PC-3 (cell line): Measurements from ENCODE around the gene RNF215. TPM values are rescaled to one million over a fixed set of nuclear protein-coding genes. Genes with fewer than 3 reads are reported as not detected.

ENCODE experiments used
- ATAC-seq: fragments of 200-7000 bp; cut with Tn5 transposase; 2 replicates; pipeline ENCODE4 v1.9.1; 2020; ENCODE audit warnings: mild to moderate bottlenecking, moderate library complexity
- BruUV-seq: library from RNA; stranded (reverse); fragments of 400-500 nt; replicated peaks from 2 replicates; lab custom pipeline; 2021; lab: Mats Ljungman, UMichigan
- CTCF ChIA-PET: fragments of 300-600 bp; sonication (Branson Sonifier 250); formaldehyde crosslinking; loops from one replicate; lab custom pipeline; 2022; ENCODE audit warnings: antibody characterized with exemption; lab: Charles Lee
- POLR2A ChIA-PET: fragments of 300-600 bp; sonication (Branson Sonifier 250); formaldehyde crosslinking; loops from one replicate; lab custom pipeline; 2022; ENCODE audit warnings: antibody characterized with exemption; ENCODE audit not compliant: unreplicated experiment; lab: Charles Lee
- DNase-seq: peaks from one replicate; pipeline ENCODE4 v3.0.0-alpha.2; 2015
- H2AFZ ChIP-seq: fragments of 300-600 bp; sonication (generic); 2 replicates; pipeline ENCODE4 v1.6.0; 2016; ENCODE audit warnings: antibody characterized with exemption, low read length
- H3F3A ChIP-seq: fragments of 300-600 bp; sonication (generic); one replicate; pipeline ENCODE4 v1.6.0; 2017; ENCODE audit warnings: antibody characterized with exemption, low read length, control low read depth, mild to moderate bottlenecking; ENCODE audit not compliant: unreplicated experiment
- H3K27ac ChIP-seq: fragments of 300-600 bp; sonication (generic); 2 replicates; pipeline ENCODE4 v1.5.1; 2016; ENCODE audit warnings: mild to moderate bottlenecking, low read length
- H3K27me3 ChIP-seq: fragments of 300-600 bp; sonication (generic); 2 replicates; pipeline ENCODE4 v1.6.1; 2016; ENCODE audit warnings: low read length, mixed read lengths
- H3K36me3 ChIP-seq: fragments of 300-600 bp; sonication (generic); 2 replicates; pipeline ENCODE4 v1.6.1; 2016; ENCODE audit warnings: low read depth, mixed run types, low read length, mixed read lengths
- H3K4me1 ChIP-seq: fragments of 300-600 bp; sonication (generic); 2 replicates; pipeline ENCODE4 v1.5.1; 2016; ENCODE audit warnings: low read length; ENCODE audit not compliant: insufficient read depth
- H3K4me2 ChIP-seq: fragments of 300-600 bp; sonication (generic); 2 replicates; pipeline ENCODE4 v1.6.0; 2016; ENCODE audit warnings: low read length
- H3K4me3 ChIP-seq: fragments of 300-600 bp; sonication (generic); 2 replicates; pipeline ENCODE4 v1.5.1; 2016; ENCODE audit warnings: mild to moderate bottlenecking, low read length, mixed read lengths
- H3K79me2 ChIP-seq: fragments of 300-600 bp; sonication (generic); 2 replicates; pipeline ENCODE4 v1.6.1; 2017; ENCODE audit warnings: low read length, mixed read lengths
- H3K9ac ChIP-seq: fragments of 300-600 bp; sonication (generic); 2 replicates; pipeline ENCODE4 v1.6.0; 2016; ENCODE audit warnings: mild to moderate bottlenecking, low read length
- H3K9me2 ChIP-seq: fragments of 300-600 bp; sonication (generic); replicated peaks from 2 replicates; pipeline ENCODE4 v1.6.1; 2016; ENCODE audit warnings: mixed run types, low read length, mixed read lengths
- H3K9me3 ChIP-seq: fragments of 300-600 bp; sonication (generic); 2 replicates; pipeline ENCODE4 v1.6.1; 2016; ENCODE audit warnings: low read length, mixed read lengths
- H4K20me1 ChIP-seq: fragments of 300-600 bp; sonication (generic); 2 replicates; pipeline ENCODE4 v1.6.1; 2016; ENCODE audit warnings: low read length, mixed read lengths
- EZH2 ChIP-seq: fragments of 300-600 bp; sonication (generic); IDR thresholded peaks from one replicate; pipeline ENCODE4 v1.6.1; 2017; ENCODE audit warnings: antibody characterized with exemption, mild to moderate bottlenecking, low read length; ENCODE audit not compliant: unreplicated experiment
- EZH2phosphoT487 ChIP-seq: fragments of 300-600 bp; sonication (generic); IDR thresholded peaks from 2 replicates; pipeline ENCODE4 v1.6.1; 2018; ENCODE audit warnings: mild to moderate bottlenecking, antibody characterized with exemption, low read length, borderline replicate concordance
- intact Hi-C: fragments of 100-400 bp; cut with micrococcal nuclease; formaldehyde crosslinking; loops from 2 replicates; pipeline ENCODE4 v1.9.0; 2023
- total RNA-seq: library from RNA; depleted of rRNA; stranded (reverse); fragments of >200 nt; gene quantifications from 2 replicates; pipeline ENCODE4 v1.2.3, GENCODE V29; 2014
- TF ChIP-seq, protein P1 (sequence below): fragments of 300-600 bp; sonication (generic); conservative IDR thresholded peaks from 2 replicates; pipeline ENCODE4 v1.5.1; 2017; ENCODE audit warnings: antibody characterized with exemption, low read depth, mild to moderate bottlenecking, low read length

The RNF215 gene
- total RNA-seq, 1 experiment from 2014 or later: 22.6 TPM

DNA sequence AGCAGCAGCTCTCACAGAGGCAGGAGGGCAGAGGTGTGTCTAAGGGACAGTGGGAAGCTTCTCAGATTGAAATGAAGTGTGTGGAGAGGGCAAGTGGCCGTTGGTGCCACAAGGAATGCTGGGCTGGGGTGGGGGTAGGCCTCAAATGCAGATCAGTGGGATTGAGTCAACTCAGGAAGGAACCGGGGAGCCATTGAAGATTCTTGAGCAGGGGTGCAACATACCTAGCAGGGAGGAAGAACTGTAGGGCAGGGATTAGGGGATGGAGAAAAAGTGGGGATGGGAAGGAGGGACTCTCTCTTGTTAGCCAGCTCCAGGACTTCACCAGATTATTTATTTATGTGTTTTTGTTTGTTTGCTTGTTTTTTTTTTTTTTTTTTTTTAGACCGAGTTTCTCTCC is 6.7 kb upstream of the RNF215 start:
- H3K4me1 ChIP-seq: peaks cover 8% of the 10 kb centered on the region
- no TSS peak for BruUV-seq
- H3K4me2 ChIP-seq: no peak overlapping the region
- TF ChIP-seq, protein P1, sequence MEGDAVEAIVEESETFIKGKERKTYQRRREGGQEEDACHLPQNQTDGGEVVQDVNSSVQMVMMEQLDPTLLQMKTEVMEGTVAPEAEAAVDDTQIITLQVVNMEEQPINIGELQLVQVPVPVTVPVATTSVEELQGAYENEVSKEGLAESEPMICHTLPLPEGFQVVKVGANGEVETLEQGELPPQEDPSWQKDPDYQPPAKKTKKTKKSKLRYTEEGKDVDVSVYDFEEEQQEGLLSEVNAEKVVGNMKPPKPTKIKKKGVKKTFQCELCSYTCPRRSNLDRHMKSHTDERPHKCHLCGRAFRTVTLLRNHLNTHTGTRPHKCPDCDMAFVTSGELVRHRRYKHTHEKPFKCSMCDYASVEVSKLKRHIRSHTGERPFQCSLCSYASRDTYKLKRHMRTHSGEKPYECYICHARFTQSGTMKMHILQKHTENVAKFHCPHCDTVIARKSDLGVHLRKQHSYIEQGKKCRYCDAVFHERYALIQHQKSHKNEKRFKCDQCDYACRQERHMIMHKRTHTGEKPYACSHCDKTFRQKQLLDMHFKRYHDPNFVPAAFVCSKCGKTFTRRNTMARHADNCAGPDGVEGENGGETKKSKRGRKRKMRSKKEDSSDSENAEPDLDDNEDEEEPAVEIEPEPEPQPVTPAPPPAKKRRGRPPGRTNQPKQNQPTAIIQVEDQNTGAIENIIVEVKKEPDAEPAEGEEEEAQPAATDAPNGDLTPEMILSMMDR: no peak
- no peak for TF ChIP-seq EZH2phosphoT487
- TF ChIP-seq EZH2: no peak
- H3K27ac ChIP-seq: no peak overlapping the region
- no peaks in the 10 kb centered on the region for H3K27me3 ChIP-seq
- no peaks in the 10 kb centered on the region for H3K36me3 ChIP-seq
- H3K9me3 ChIP-seq: no peaks in the 10 kb centered on the region
- CTCF ChIA-PET: no interaction called here
- ATAC-seq: no peak
- H2AFZ ChIP-seq: no peak overlapping the region
- intact Hi-C loops: no loop called here
- POLR2A ChIA-PET: no interaction called here
- peaks cover 6% of the 10 kb centered on the region; the same call in 1 of the 2 replicates for H4K20me1 ChIP-seq
- no peaks in the 10 kb centered on the region for H3F3A ChIP-seq
- no peak overlapping the region for H3K9ac ChIP-seq
- DNase-seq: no peak
- H3K9me2 ChIP-seq: no peaks in the 10 kb centered on the region
- peaks cover 18% of the 10 kb centered on the region for H3K79me2 ChIP-seq
- H3K4me3 ChIP-seq: no peak overlapping the region

DNA sequence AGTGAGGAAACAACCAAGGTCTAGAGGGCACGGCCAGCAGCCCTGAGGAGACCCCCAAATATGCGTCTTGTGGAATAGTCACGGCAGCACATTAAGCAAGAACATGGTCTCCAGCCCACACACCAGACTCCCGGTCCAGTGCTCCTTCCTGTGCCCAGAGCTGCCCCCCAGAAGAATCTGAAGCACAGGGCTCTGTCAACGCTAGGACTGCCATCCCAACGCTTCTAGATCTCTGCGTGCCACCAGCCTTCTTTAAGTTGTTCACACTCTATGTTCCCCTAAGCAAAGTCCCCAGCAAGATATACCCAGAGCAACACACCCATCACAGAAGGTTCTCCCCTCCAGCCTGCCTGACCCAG is 6.1 kb upstream of the RNF215 start:
- POLR2A ChIA-PET: no interaction called here
- no peaks in the 10 kb centered on the region for H3K27me3 ChIP-seq
- intact Hi-C loops: no loop called here
- ATAC-seq: no peak
- H3K79me2 ChIP-seq: peaks cover 12% of the 10 kb centered on the region
- H3F3A ChIP-seq: no peaks in the 10 kb centered on the region
- H3K36me3 ChIP-seq: no peaks in the 10 kb centered on the region
- H3K4me1 ChIP-seq: peaks cover 7% of the 10 kb centered on the region
- no TSS peak for BruUV-seq
- H3K9me3 ChIP-seq: no peaks in the 10 kb centered on the region
- DNase-seq: no peak
- H3K4me2 ChIP-seq: no peak overlapping the region
- H3K9ac ChIP-seq: no peak overlapping the region
- H3K4me3 ChIP-seq: no peak overlapping the region
- H4K20me1 ChIP-seq: peaks cover 6% of the 10 kb centered on the region; the same call in 1 of the 2 replicates
- CTCF ChIA-PET: no interaction called here
- H2AFZ ChIP-seq: no peak overlapping the region
- H3K27ac ChIP-seq: no peak overlapping the region
- TF ChIP-seq EZH2phosphoT487: no peak
- no peak for TF ChIP-seq EZH2
- TF ChIP-seq, protein P1: no peak
- H3K9me2 ChIP-seq: no peaks in the 10 kb centered on the region

DNA sequence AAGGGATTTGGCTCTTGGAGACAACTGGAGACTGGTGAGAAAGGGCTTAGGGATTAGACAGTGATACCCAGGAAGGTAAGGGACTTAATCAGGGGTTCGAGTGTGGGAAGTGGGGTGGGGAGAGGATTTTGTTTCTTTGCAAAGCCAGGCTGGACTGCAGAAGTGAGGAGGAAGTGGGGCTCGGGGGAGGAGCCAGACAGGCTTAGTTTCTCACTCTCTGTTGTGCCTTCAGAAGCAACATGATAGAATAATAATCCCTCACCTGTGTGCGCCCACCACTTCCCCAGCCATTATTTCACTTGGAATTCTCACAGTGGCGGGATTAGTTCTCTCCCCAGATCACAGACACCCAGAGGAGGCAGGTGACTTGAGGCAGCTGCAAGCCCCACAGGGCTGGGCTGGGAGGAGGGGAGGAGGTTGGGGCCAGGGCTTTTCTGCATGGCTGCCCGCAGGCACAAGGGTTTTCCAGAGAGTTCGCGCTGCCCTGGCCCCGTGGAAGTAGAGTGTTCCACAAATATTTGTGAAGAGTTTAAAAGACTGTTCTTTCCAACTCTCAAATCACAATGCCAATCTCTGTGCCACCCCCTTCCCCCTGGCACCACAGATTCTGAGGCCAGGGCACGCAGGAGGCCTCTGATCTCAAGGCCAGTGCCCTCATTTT is 5.6 kb upstream of the RNF215 start:
- H3K27me3 ChIP-seq: no peaks in the 10 kb centered on the region
- ATAC-seq (no peak), DNase-seq (no peak)
- H3K27ac ChIP-seq: no peak overlapping the region
- no peaks in the 10 kb centered on the region for H3K36me3 ChIP-seq
- intact Hi-C loops: no loop called here
- TF ChIP-seq EZH2phosphoT487: no peak
- no peaks in the 10 kb centered on the region for H3K9me3 ChIP-seq
- H3K9ac ChIP-seq: no peak overlapping the region
- ChIA-PET POLR2A (no interaction called here), CTCF (no interaction called here)
- H3K4me1 ChIP-seq: peaks cover 2% of the 10 kb centered on the region
- BruUV-seq: no TSS peak
- no peak overlapping the region for H3K4me2 ChIP-seq
- no peaks in the 10 kb centered on the region for H3F3A ChIP-seq
- no peaks in the 10 kb centered on the region for H3K9me2 ChIP-seq
- H2AFZ ChIP-seq: no peak overlapping the region
- H4K20me1 ChIP-seq: peaks cover 4% of the 10 kb centered on the region; the same call in 1 of the 2 replicates
- H3K4me3 ChIP-seq: no peak overlapping the region
- H3K79me2 ChIP-seq: peaks cover 7% of the 10 kb centered on the region
